DND-41 (cell line): ENCODE measurements around the gene ERH.

Experiments used
- ATAC-seq: fragments of 200-7000 bp; cut with Tn5 transposase; 3 replicates; pipeline ENCODE4 v1.9.1; 2021; ENCODE audit warnings: low read depth; ENCODE audit not compliant: insufficient read depth
- DNase-seq: peaks from one replicate; pipeline ENCODE4 v3.0.0-alpha.2; 2020
- H2AFZ ChIP-seq: 2 replicates; pipeline ENCODE4 v1.6.0; 2012; ENCODE audit warnings: low read depth, low read length
- H3K27ac ChIP-seq: 2 replicates; pipeline ENCODE4 v1.5.1; 2012; ENCODE audit warnings: low read length, inconsistent platforms
- H3K27me3 ChIP-seq: fragments of 200-600 bp; sonication (generic); 2 replicates; pipeline ENCODE4 v1.6.0; 2012; ENCODE audit warnings: low read length, mild to moderate bottlenecking, inconsistent platforms; ENCODE audit not compliant: insufficient read depth, poor library complexity
- H3K36me3 ChIP-seq: 2 replicates; pipeline ENCODE4 v1.5.1; 2012; ENCODE audit warnings: low read length, inconsistent platforms; ENCODE audit not compliant: insufficient read depth
- H3K4me1 ChIP-seq: 2 replicates; pipeline ENCODE4 v1.5.1; 2012; ENCODE audit warnings: mild to moderate bottlenecking, low read length; ENCODE audit not compliant: insufficient read depth
- H3K4me2 ChIP-seq: 2 replicates; pipeline ENCODE4 v1.6.0; 2012; ENCODE audit warnings: mild to moderate bottlenecking, moderate library complexity, low read length, inconsistent platforms; ENCODE audit not compliant: insufficient read depth
- H3K4me3 ChIP-seq, 2 experiments: fragments of 200-600 bp in 1 of 2; shearing (Covaris generic) in 1 of 2; 2 replicates each; pipeline ENCODE4 v1.5.1; 2012 to 2016; ENCODE audit warnings: inconsistent platforms in 2 of 2, low read length in 2 of 2, mild to moderate bottlenecking in 2 of 2, low read depth in 1 of 2, moderate library complexity in 1 of 2
- H3K79me2 ChIP-seq: 2 replicates; pipeline ENCODE4 v1.6.0; 2012; ENCODE audit warnings: low read length, inconsistent platforms; ENCODE audit not compliant: insufficient read depth
- H3K9ac ChIP-seq: 2 replicates; pipeline ENCODE4 v1.6.0; 2012; ENCODE audit warnings: low read depth, mild to moderate bottlenecking, inconsistent platforms, low read length, moderate library complexity
- H3K9me3 ChIP-seq: 2 replicates; pipeline ENCODE4 v1.5.1; 2012; ENCODE audit warnings: low read length, moderate library complexity, mild to moderate bottlenecking, inconsistent platforms; ENCODE audit not compliant: insufficient read depth, severe bottlenecking
- H4K20me1 ChIP-seq: 2 replicates; pipeline ENCODE4 v1.6.0; 2012; ENCODE audit warnings: low read length; ENCODE audit not compliant: insufficient read depth
- EZH2 ChIP-seq: IDR thresholded peaks from 3 replicates; pipeline ENCODE4 v1.6.1; 2012; ENCODE audit warnings: borderline replicate concordance, low read depth, mild to moderate bottlenecking, moderate library complexity, low read length, inconsistent platforms; ENCODE audit not compliant: severe bottlenecking
- TF ChIP-seq, protein P1 (sequence below): IDR thresholded peaks from 2 replicates; pipeline ENCODE4 v1.5.1; 2012; ENCODE audit warnings: borderline replicate concordance, low read length, moderate library complexity, mild to moderate bottlenecking; ENCODE audit not compliant: poor library complexity, severe bottlenecking; ENCODE audit errors: extremely low read depth

The ERH gene

DNA sequence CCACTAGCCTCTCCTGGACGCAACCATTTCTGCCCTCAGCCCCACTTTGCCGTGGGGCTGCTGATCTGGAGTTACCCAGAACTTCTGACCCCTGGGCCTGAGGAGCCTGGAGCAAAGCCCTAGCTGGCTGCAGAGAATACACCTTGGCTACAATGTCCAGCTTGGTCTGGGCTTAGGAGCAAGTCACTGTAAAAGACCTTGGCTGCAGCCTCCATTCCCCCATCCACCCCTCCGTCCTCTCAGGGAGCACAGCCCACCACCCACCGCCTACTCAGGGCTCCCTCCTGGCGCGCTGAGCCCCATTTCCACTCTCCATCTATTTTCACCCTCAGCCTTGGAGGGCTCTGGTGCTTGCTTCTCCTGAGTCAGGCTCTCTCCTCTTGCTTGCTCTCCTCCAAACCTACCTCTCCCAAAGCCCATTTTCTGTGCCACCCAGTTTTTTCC lies 42.9 kb downstream of the ERH start:
- Histone ChIP-seq H3K27ac (no peak overlapping the region), H3K9me3 (no peaks in the 10 kb centered on the region), H3K9ac (no peak overlapping the region), H3K4me2 (no peak overlapping the region), H3K27me3 (no peaks in the 10 kb centered on the region), H3K4me1 (no peaks in the 10 kb centered on the region), H2AFZ (no peak overlapping the region), H3K79me2 (no peaks in the 10 kb centered on the region), H3K4me3 (no peak overlapping the region), H4K20me1 (peaks cover 4% of the 10 kb centered on the region; the same call in 1 of the 2 replicates), H3K36me3 (no peaks in the 10 kb centered on the region)
- TF ChIP-seq, protein P1, sequence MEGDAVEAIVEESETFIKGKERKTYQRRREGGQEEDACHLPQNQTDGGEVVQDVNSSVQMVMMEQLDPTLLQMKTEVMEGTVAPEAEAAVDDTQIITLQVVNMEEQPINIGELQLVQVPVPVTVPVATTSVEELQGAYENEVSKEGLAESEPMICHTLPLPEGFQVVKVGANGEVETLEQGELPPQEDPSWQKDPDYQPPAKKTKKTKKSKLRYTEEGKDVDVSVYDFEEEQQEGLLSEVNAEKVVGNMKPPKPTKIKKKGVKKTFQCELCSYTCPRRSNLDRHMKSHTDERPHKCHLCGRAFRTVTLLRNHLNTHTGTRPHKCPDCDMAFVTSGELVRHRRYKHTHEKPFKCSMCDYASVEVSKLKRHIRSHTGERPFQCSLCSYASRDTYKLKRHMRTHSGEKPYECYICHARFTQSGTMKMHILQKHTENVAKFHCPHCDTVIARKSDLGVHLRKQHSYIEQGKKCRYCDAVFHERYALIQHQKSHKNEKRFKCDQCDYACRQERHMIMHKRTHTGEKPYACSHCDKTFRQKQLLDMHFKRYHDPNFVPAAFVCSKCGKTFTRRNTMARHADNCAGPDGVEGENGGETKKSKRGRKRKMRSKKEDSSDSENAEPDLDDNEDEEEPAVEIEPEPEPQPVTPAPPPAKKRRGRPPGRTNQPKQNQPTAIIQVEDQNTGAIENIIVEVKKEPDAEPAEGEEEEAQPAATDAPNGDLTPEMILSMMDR: no peak
- no peak for TF ChIP-seq EZH2
- no peak for DNase-seq
- ATAC-seq: no peak

DNA sequence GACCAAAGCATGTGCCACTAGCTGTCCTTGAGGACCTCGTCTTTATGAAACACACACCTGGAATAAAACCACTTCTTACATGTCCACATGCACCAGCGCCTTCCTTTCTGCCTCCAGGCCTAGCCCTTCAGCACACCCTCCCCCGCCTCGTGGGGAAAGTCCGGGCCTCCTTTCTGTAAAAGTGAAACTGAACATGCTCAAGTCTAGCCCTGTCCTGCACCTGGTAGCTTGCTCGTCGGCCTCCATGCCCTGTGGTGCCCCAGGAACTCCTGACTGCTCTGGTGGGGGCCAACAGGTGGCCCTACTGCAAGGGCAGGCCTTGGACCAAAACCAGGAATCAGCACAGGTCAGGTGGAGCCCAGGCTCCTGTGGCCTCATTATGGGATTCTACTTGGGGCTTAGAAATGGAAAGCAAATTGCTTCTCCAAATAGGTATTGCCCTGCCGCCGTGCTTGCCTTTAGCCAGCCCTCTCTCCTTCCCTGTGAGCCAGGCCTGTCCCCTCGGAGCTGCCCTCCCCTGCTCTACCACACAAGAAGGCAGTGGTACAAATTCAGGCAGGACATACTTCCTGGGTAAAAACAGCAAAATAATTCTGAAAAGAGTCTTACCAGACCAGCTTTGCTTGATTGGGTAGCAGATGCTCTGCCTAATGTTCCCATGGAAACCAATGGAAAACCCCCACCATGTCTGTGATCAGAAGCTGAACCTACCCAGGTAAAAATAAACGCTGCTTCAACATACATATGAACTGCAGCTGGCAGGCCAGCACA lies 43.5 kb downstream of the ERH start:
- Histone ChIP-seq H3K27me3 (no peaks in the 10 kb centered on the region), H3K36me3 (no peaks in the 10 kb centered on the region), H3K9ac (no peak overlapping the region), H3K4me2 (no peak overlapping the region), H4K20me1 (peaks cover 4% of the 10 kb centered on the region; the same call in 1 of the 2 replicates), H3K4me3 (no peak overlapping the region), H3K9me3 (no peaks in the 10 kb centered on the region), H2AFZ (no peak overlapping the region), H3K4me1 (no peaks in the 10 kb centered on the region), H3K79me2 (no peaks in the 10 kb centered on the region), H3K27ac (no peak overlapping the region)
- TF ChIP-seq, protein P1: no peak
- TF ChIP-seq EZH2: no peak
- ATAC-seq: peak; percentile 89
- peak; percentile 63 for DNase-seq

DNA sequence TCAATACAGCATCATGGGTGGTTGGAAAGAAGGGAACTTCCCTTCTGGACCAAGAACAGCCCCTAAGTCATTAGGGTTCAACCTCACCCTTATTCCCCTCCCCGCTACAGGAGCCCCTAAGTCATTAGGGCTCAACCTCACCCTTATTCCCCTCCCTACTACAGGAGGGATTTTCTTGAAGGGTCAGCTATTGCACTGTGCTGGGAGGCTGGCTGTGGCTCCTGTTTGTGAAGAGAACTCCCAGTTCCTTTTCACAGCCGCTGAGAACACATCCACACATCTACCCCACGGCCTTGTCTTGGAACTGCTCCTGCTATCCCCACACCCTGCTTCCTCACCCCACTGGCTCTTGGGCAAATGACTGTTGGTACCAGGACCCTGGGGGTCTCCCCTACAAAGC lies 44.9 kb downstream of the ERH start:
- no peak overlapping the region for H2AFZ ChIP-seq
- TF ChIP-seq EZH2: no peak
- TF ChIP-seq, protein P1: no peak

More for the DNA sequence above, 44.9 kb downstream of the ERH start:
- no peaks in the 10 kb centered on the region for H3K9me3 ChIP-seq
- H3K36me3 ChIP-seq: no peaks in the 10 kb centered on the region
- DNase-seq (no peak), ATAC-seq (no peak)
- no peaks in the 10 kb centered on the region for H3K79me2 ChIP-seq
- H3K27ac ChIP-seq: no peak overlapping the region
- no peak overlapping the region for H3K4me3 ChIP-seq
- H4K20me1 ChIP-seq: peaks cover 4% of the 10 kb centered on the region; the same call in 1 of the 2 replicates
- no peaks in the 10 kb centered on the region for H3K4me1 ChIP-seq
- H3K4me2 ChIP-seq: no peak overlapping the region
- no peak overlapping the region for H3K9ac ChIP-seq
- H3K27me3 ChIP-seq: no peaks in the 10 kb centered on the region
